Erythroblast (primary cell): Measurements from ENCODE around the gene STAT5A.
"Not testable (repeated sequence)": the region's sequence is repeated elsewhere in the genome, so short reads cannot be mapped to it uniquely, and the experiment has no call there.

Source experiments
- GATA1 ChIP-seq: IDR thresholded peaks from 2 replicates; pipeline ENCODE4 v1.6.1; 2011; ENCODE audit warnings: low read depth, mild to moderate bottlenecking, control low read depth, low read length, moderate library complexity
- POLR2A ChIP-seq: IDR thresholded peaks from 2 replicates; pipeline ENCODE4 v1.6.1; 2011; ENCODE audit warnings: mild to moderate bottlenecking, low read length

GRCh38 chr17:42240863-42241262 is 47.4 kb upstream of the STAT5A start:
- not testable (repeated sequence) for TF ChIP-seq POLR2A, GATA1
